Occipital lobe (tissue), 2 donors: ENCODE results near the gene SLC9A8. TPM values are rescaled to one million over a fixed set of nuclear protein-coding genes. Genes with fewer than 3 reads are reported as not detected.

Experiments
- DNase-seq: peaks from one replicate; lab custom pipeline; 2025; lab: John Stamatoyannopoulos, UW
- total RNA-seq: library from RNA; depleted of rRNA; stranded (reverse); fragments of >200 nt; gene quantifications from one replicate; pipeline ENCODE4 v1.2.3, GENCODE V29; 2014

SLC9A8 gene
- total RNA-seq, 1 donor from 2014 or later: 6.1 TPM

DNA sequence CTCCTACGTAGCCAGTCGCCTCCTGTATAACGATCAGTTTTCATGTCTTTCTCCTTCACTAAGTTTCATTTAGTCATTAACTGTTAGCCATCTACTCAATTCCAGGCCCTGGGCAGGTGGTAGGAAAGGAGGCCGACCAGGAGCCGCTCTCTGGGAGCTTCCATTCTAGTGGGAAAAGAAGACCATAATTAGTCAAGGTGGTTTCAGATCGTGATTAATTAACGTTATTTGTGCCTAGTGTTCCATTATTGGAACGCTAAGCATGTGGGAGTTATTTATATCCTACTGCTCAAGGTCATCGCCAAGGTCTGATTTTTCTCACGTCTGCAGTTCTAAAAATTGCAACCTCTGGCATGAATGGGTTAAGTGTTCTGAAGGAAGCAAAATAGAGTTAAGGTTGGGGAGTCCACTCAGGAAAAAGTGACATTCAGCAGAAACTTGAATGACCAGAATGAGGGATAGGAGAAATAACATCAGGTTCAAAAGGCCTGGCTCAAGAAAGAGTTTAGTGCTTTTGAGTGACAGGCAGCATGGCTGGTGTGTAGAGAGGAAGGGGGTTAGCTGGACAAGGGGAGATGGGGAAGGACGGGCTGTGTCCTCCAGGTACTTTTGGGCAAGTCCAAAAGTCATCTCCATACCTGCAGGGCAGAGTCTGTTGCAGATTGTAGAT lies 812 bp downstream of the SLC9A8 start:
- no peak for DNase-seq

DNA sequence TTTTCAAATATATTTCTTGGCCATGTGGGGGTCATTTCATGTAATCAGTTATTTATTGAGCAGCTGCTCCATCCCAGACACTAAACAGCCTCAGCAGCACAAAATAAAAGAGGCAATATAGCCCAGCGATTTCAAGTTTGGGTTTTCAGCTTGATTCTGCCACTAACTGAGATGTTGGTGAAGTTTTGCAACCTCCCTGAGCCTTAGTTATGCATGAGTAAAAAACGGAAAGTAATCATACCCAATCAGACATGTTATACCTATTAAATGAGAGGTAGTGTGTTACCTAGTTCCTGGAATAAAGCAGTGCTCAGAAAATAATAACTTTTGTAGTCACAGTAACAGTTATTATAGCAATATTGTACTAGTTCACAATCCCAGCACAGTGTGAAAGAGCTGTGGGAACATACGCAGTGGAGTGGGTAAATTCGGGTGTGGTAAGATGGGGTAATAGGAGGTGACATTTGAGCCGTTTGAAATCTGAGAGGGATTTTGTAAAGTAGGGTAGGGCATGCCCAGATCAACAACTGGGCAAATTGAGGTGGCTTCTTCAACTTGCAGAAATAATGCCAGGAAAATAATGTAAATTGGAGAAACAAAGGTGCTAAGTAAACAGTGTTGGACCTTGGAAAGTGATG lies 1.5 kb downstream of the SLC9A8 start:
- DNase-seq: no peak

DNA sequence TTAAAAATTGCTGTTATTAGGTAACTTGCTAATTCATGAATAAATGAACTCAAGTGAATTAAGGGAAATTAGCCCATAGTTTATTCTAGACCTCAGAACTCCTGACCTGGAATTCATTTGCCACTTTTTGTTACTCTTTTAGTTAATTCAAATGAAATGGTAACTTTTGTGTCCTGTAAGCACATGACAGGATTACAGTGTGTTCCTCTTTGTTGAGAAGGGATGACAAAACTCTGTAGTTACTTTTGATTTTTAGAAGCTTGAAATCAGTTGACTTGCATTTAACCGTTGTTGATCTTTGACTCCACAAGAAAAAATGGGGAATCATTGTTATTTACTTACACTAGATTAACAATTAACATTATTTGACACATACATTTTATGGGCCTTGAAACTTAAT lies 6.2 kb downstream of the SLC9A8 start:
- DNase-seq: no peak

DNA sequence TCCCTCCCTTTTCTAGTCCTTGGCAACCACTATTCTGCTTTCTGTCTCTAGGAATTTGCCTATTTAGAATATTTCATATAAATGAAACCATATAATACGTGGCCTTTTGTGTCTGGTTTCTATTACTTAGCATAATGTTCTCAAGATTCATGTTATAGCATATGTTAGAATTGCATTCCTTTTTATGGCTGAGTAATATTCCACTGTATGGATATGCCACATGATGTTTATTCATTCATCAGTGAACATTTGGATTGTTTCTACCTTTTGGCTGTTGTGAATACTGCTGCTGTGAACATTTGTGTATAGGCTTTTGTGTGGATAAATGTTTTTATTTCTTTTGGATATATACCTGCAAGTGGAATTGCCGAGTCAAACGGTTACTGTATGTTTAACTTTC lies 7.1 kb downstream of the SLC9A8 start:
- DNase-seq: no peak

DNA sequence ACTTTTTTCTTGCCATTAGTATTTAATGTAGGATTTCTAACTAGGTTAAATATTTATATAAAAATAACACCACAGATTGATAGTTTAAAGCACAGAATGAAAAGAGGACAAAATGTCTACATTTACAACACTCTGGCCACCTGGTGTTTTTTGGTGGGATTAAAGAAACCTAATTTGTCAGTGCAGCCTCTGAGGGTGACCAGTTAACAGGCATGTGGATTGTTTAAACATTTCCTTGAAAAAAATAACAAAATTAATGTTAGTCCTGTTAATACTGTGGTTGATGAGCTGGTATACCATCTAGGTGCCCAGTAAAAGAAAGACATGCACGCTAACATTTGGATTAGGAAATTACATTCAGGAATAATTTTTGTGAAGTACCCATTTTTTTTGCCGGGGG lies 8.8 kb downstream of the SLC9A8 start:
- DNase-seq: no peak

DNA sequence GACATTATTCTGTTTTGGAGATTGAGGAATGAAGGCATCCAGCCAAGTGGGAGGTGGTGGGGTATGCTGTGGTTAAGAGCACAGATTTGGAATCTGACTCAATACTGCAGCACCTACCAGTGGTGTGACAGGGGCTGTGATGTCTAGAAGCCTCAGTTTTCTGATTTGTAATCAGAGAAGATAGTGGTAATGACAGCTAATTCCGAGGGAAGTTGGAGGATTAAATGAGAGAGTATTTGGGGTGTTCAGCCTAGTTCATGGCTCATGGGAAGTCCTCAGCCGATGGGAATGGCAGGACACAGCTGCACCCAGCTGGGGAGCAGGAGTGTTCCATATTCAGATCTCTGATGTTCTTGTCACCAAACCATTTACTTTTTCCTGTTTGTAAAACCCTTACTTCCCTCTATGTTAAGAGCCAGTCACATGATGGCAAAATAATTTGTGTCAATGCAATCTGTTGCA lies 9.3 kb downstream of the SLC9A8 start:
- no peak for DNase-seq

DNA sequence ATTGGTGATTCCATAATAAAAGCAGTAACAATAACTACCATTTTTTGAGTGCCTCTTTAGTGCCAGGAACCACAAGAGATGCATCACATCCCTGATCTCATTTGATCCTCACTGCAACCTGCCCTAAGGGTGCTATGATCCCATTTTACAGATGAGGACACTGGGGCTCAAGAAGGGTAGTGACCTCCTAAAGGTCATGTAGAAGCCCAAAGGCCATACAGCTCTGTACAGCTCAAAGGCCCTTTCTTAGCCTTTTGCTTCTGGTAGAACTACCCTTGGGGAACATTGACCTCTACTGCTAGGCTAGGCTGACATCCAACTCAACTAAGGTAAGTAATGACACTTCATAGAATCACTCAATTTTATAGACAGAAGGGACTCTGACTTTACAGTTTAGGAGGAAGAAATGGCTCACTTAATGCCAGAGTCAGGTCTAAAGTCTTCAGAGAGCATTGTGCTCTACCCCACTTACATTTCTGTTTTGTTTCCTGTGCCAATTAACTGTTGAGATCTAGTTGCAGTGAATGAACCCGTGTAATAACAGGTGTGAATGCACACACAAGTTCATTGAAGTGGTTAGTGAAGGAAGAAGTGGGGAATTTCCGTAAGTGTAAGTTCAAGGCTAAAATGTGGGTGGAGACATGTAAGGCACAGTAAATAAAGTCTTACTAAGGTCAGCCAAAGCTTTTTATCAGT lies 10.7 kb downstream of the SLC9A8 start:
- no peak for DNase-seq

DNA sequence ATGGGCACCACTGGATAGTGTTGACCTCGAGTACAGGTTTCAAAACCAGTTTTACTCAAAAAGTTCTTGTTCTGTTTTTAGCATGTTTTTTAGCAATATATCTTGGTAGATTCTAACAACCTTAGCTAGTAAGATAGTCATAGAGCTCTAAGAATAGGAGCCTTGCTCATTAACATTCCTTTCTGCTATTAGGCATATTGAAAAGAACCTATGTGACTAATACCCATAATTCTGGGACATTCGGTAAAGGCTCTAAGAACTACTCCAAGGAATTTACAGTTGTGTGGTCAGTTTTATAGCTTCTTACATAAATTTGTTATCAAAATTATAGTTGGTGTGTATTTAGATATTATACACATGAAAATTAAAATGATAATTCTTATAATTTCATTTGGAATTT lies 11.6 kb downstream of the SLC9A8 start:
- no peak for DNase-seq

DNA sequence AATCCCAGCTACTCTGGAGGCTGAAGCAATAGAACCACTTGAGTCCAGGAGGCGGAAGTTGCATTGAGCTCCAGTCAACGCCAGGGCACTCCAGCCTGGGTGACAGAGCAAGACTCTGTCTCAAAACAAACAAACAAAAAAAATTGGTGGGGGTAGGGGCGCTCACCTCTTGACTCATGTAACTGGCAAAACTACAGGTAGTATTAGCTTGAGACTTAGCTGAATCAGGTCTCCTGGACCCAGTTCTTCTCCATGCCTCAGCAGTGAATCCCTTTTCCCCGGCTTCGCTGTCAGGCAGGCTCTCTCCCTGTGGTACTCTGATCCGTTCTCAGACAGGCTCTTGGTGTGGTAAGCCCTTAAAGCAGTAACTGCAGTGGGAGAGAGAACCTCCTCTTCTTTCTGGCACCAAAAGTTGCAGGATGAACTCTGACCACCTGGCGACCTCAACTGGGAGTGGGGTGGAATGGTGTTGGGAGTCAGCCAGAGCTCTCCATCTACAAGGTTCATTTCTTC lies 12.9 kb downstream of the SLC9A8 start:
- no peak for DNase-seq

DNA sequence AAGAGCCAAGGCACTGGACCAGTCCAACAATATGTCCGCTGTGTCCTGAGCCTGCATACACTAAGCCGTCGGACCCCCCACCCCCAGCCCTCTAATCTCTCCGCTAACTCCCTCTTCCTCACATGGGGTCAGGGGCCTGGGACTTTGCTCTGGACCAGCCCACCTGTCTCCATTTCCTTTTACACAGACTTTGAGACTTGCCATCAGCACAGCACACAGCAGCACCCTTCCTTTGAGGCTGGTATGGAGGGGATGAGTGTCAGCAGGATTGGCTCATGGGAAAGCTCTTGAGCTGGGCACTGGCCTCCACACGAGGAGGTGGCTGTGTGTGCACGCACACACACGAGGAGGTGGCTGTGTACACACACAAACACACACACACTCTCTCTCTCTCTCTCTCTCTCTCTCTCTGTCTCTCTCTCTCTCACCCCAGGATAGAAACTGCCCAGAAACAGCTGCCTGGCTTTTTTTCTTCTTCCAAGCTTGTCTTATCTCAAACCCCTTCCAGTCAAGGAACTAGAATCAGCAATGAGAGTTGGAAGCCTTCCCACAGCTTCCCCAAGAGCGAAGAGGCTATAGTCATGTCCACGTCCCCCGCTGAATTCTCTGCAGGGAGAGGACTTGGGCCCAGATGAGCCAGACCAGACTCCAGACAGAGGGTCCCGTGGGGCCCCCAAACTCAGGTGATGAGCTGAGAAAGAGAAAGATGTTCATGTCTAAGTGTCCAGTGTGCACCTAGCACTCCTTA lies 18.6 kb downstream of the SLC9A8 start:
- no peak for DNase-seq

DNA sequence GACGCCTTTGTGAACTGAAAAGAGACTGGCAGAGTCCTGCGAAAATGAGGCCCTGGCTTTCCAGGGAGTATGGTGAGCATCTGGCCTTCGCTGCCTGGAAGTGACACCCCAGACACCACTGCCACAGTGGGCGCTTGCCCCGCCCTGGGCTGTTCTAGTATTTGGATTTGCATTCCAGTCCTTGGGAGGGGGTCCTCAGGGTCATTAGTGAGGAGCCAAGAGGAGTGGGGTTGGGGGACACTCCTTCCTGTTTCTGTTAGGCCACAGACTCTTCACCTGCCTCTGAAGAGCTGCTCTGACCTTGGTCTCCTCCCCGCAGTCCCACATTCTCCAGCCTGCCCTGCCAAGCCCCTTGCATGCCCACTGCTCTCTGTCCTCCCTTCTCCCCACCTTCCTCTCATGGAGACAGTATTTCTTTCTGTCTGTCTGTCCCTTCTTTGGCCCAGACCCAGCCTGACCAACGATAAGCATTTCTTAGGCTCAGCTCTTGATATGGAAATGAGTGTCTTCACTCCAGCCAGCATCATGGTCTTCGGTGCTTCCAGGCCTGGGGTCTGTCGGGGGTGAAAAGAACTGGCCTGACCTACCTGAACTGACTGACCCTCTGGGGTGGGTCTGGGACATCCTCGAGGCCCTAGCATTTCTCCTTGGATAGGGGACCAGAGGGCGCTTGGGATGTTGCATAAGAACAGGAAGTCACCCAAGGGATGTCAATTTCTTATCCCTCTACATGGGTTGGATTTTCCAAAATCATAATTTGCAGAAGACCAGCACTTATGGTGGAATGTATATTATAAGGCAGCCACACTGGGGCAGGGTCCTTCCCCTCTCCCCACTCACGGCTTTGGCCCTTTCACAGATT lies 19.4 kb downstream of the SLC9A8 start:
- no peak for DNase-seq

DNA sequence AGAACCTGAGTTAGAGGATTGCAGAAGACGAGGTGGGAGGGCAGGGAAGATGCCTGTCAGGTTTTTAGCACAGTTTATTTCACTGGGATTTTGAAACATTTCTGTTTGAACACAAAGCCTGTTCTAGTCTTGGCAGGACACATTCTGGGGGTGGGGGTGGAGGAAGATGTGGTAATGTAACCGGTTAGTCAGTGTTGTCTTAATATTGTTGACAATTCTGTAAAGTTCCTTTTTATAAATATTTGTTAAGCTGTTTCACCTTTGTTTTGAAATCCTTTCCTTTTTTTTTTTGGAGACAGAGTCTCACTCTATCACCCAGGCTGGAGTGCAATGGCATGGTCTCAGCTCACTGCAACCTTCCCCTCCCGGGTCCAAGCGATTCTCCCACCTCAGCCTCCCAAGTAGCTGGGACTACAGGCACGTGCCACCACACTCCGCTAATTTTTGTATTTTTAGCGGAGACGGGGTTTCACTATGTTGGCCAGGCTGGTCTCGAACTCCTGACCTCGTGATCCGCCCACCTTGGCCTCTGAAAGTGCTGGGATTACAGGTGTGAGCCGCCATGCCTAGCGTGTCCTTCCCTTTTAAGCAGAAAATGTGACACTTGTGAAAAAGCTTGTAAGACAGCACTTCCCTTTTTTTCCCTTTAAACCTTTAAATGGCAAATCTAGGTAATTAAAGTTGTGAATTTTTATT lies 20.2 kb downstream of the SLC9A8 start:
- no peak for DNase-seq

DNA sequence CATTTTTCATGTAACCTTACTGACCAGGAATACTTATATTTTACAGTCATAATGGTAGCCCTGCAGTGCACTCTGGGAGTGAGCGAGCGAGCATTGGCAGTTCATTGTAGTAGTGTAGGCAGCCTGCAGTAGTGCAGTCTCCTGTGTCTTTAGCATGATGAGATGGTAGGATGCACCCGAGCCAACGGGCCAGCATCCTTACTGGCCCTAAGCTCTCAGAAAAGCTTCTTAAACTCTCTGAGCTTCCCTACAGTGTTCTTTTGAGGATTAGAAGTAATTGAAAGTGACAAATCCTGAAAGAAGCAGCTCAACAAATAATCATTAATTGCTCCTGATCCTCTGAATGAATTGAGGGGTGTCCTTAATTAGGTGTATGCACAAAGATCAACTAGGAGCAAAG lies 20.9 kb downstream of the SLC9A8 start:
- no peak for DNase-seq

DNA sequence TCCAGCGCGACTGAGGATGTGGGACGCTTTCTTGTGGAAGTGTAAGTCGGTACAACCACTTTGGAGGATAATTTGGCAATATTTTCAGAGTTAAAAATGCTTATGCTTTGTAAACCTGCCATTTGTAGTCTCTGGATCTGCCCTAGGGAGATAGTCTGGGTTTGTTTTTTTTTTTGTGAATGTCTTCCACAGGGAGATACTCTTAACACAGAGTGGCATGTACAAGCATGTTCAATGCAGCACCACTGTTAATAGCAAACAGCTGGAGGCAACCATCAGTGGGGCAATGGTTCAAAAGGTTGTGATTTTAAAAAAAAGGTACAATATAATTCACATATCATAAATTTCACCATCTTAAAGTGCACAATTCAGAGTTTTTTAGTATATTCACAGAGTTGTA lies 22.4 kb downstream of the SLC9A8 start:
- no peak for DNase-seq

DNA sequence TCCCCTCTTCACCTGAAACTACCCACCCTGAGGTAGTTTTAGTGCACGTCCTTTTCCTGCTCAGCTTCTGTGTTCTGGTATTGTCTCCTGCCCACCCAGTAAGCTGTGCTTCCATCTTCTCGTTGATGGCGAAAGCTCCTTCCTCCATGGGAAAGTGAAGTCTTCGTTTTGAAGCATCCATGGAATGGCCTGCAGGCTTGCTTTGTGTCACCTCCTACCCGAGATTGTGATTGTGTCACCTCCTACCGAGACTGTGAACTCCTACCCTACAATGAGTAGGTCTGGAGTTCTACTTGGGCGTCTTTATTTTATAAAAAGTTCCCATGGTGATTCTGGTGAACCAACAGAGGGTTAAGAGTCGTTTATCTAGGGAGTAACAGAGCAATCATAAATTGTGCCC lies 25.9 kb downstream of the SLC9A8 start:
- no peak for DNase-seq

DNA sequence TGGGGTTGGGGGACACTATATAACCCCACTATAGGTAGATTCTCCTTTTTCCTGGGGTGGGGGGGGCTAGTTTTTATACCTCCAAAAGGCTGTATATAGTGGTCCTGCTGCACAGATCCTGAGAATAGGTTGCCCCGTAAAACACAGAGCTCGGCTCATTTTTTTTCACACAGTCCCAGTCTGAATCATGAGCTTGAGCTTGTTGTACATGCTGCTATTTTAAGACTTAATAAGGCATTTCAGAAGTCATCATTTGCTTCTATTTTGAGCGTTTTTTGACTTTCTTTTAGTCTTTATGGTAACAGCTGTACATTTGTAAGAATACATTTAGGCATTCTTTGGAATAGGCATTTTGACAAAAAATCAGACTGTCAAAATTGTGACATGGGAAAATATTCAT lies 30.5 kb downstream of the SLC9A8 start:
- no peak for DNase-seq

DNA sequence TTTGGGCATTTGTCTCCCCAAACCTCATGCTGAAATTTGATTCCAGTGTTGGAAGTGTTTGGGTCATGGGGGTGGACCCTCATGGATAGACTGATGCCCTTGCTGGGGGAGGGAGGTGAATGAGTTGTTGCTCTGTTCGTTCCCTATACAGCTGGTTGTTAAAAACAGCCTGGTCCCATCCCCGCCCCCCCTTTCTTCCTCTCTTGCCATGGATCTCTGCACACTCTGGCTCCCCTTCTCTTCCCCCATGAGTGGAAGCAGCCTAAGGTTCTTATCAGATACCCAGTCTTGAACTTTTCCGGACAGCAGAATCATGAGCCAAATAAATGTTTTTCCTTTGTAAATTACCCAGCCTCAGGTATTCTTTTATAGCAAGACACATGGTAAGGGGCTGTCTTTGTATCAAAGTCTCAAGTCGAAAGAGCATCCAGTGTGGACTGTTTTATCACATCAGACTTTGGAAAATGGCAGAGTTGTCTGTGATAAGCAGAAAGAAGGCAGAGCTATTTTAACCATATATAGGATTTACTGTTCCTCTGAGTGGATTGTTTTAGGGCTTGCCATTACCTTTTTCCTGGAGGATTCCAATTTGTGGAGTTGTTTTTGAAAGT lies 31.2 kb downstream of the SLC9A8 start:
- no peak for DNase-seq

DNA sequence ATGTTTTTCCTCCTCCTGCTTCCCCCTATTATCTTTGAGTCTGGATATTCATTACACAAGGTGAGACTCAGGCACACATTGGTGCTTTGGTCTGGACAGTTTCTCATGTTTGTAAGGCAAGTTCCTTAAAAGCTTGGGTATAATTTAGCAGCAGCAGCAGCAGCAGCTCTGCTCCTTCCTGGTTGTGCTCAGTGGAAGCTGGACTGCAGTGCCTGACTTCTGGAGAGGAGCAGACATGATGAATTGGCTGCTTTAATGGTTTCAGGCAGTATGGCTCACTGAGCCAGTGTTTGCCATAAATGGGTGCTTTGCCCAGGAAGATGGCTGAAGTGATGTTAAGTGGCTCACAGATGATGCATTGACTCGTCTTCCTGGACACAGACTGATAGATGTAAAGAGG lies 32.4 kb downstream of the SLC9A8 start:
- DNase-seq: no peak

DNA sequence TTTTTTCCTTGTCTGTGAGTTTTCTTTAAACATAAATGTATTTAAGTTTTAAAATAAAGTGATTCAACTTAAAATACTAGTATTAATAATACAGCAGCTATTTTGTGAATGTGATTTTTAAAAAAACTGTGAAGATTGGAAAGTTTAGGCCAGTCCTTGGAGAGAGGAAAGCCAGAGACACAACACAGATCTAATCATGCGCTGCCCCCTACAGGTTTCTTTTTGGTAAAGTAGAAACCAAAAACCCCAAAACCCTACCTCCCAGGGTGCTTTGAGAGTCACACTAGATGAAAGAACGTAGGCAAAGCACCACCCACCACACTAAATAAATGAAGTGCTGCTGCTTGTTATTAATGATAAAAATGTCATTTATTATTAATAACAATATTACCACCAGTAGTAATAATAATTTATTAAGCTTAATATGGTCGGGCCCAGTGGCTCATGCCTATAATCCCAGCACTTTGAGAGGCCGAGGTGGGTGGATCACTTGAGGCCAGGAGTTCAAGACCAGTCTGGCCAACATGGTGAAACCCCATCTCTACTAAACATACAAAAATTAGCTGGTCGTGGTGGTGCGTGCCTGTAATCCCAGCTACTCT lies 33.7 kb downstream of the SLC9A8 start:
- peak; percentile 12 for DNase-seq
